IMR-90 (cell line): Measurements from ENCODE around the gene FAF1.

ENCODE experiments used
- BHLHE40 ChIP-seq: fragments of 150-350 bp; IDR thresholded peaks from 2 replicates; pipeline ENCODE4 v1.6.1; 2016; ENCODE audit warnings: mild to moderate bottlenecking, low read depth, low read length
- CEBPB ChIP-seq: IDR thresholded peaks from 2 replicates; pipeline ENCODE4 v1.6.1; 2012; ENCODE audit warnings: low read depth, low read length, improper control_type of control experiment
- CTCF ChIP-seq: conservative IDR thresholded peaks from 2 replicates; pipeline ENCODE4 v1.5.1; 2012; ENCODE audit warnings: mild to moderate bottlenecking, low read depth, low read length, improper control_type of control experiment
- FOS ChIP-seq: fragments of 150-350 bp; IDR thresholded peaks from 2 replicates; pipeline ENCODE4 v1.6.1; 2016; ENCODE audit warnings: low read depth, low read length
- MAFK ChIP-seq: IDR thresholded peaks from 2 replicates; pipeline ENCODE4 v1.6.1; 2012; ENCODE audit warnings: low read depth, low read length, improper control_type of control experiment
- MAZ ChIP-seq: IDR thresholded peaks from 2 replicates; pipeline ENCODE4 v1.6.1; 2012; ENCODE audit warnings: low read depth, mild to moderate bottlenecking, low read length, improper control_type of control experiment, moderate library complexity, borderline replicate concordance
- MXI1 ChIP-seq: IDR thresholded peaks from 2 replicates; pipeline ENCODE4 v1.6.1; 2012; ENCODE audit warnings: low read depth, mild to moderate bottlenecking, low read length, moderate library complexity, borderline replicate concordance
- NFE2L2 ChIP-seq: fragments of 150-350 bp; IDR thresholded peaks from 2 replicates; pipeline ENCODE4 v1.6.1; 2016; ENCODE audit warnings: low read depth, mild to moderate bottlenecking, low read length
- POLR2A ChIP-seq: IDR thresholded peaks from 2 replicates; pipeline ENCODE4 v1.6.1; 2012; ENCODE audit warnings: mild to moderate bottlenecking, low read depth, low read length
- RAD21 ChIP-seq: IDR thresholded peaks from 2 replicates; pipeline ENCODE4 v1.6.1; 2012; ENCODE audit warnings: low read length, improper control_type of control experiment
- RFX5 ChIP-seq: IDR thresholded peaks from 2 replicates; pipeline ENCODE4 v1.8.0; 2012; ENCODE audit warnings: low read depth, mild to moderate bottlenecking, low read length, moderate library complexity
- SMC3 ChIP-seq: fragments of 150-350 bp; IDR thresholded peaks from 2 replicates; pipeline ENCODE4 v1.6.1; 2016; ENCODE audit warnings: low read depth, mild to moderate bottlenecking, antibody characterized with exemption, low read length, moderate library complexity
- USF2 ChIP-seq: fragments of 150-350 bp; IDR thresholded peaks from 2 replicates; pipeline ENCODE4 v1.6.1; 2017; ENCODE audit warnings: mild to moderate bottlenecking, antibody characterized with exemption, low read length, low read depth

- TF ChIP-seq SMC3 (no peak), POLR2A (no peak), USF2 (no peak), MXI1 (no peak), CTCF (no peak), NFE2L2 (no peak), CEBPB (no peak), RAD21 (no peak), RFX5 (no peak), MAZ (no peak), MAFK (no peak), FOS (no peak), BHLHE40 (no peak)
Measured at GRCh38 chr1:50481142-50481736, 478.8 kb downstream of the FAF1 start.
